ENCODE data around the gene TGFBR3L.
A peak's percentile ranks its signal among the peaks of the same experiment; 100 is the strongest.
"Not testable (repeated sequence)": the region's sequence is repeated elsewhere in the genome, so short reads cannot be mapped to it uniquely, and the experiment has no call there.

TGFBR3L gene

GRCh38 chr19:7928334-7928706 is 13.7 kb downstream of the TGFBR3L start:
- no peak for DNase-seq

DNA sequence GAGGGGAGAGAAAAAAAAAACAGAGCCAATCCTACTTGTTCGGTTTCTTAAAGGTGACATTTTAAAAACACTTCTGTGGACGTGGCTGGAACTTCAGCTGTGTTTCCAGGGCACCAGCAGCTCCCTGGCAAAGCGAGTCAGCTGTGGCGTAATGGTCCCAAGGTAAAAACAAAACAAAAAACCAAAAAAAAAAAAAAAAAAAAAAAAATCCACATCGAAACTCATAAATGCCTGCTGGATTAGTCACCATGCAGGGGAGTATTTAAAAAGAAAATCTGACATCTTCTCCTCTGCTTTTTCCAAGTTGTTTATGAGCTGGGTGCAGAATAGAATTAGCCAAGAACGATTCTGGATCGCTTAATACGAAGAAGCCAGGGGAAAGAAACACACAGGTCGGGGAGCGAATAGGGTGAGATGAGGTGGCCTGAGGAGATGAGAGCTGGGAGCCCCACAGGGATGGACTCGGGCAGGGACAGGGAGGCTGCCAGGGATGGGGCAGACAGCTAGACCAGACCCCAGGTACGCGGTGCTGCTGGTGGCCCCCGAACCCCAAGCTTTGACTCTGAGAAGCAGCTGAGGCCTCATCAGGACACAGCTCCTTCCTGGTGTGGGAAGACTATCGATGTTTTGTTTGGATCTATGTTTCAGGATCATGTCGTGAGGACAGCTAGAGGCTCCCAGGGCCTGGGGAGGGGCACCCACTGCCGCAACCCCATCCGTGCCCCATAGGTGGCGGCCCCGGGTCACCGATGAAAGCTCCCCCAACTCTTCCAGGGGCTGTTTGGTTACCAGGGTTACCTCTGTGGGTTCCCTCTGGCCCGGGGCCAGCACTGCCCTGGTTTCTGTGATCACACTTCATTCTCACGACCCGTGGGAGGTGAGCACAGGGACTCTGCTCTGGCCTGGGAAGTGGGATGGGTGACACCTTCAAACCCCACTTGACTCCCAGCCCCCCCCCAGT is 14.4 kb downstream of the TGFBR3L start:
- no peak for DNase-seq

GRCh38 chr19:7930030-7930429 is 15.4 kb downstream of the TGFBR3L start:
- not testable (repeated sequence) for DNase-seq

GRCh38 chr19:7930765-7931164 is 16.1 kb downstream of the TGFBR3L start:
- no peak for DNase-seq

- DNase-seq = no peak
These were observed 16.8 kb downstream of the TGFBR3L start for GRCh38 chr19:7931221-7932061.

GRCh38 chr19:7932276-7932929 is 17.8 kb downstream of the TGFBR3L start:
- DNase-seq = no peak

GRCh38 chr19:7932930-7933300 is 18.3 kb downstream of the TGFBR3L start:
- DNase-seq = no peak

DNA sequence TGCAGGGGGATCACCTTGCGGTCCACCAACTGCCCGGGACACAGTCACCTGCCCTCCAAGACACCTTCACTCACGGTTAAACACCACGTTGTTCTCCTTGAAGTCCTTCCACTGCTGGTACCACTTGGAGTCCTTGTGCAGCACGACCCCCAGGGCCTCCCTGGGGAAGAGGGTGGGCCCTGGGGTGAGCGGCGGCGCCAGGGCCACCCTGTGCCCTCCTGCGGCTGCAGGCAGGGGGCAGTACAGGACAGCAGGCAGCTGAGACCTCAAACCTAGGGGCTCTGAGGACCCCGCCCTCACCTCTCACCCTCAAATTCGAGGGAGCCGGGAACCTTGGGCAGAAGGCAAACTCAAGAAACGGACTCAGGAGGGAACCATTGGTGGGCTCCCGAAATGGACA is 18.8 kb downstream of the TGFBR3L start:
- DNase-seq = no peak

- DNase-seq = no peak
These were observed 19.4 kb downstream of the TGFBR3L start for GRCh38 chr19:7933828-7934725.

GRCh38 chr19:7934766-7935165 is 20.1 kb downstream of the TGFBR3L start:
- no peak for DNase-seq

- no peak for DNase-seq
These were observed 26.2 kb downstream of the TGFBR3L start for GRCh38 chr19:7940841-7941240.

GRCh38 chr19:7941895-7942596 is 27.4 kb downstream of the TGFBR3L start:
- DNase-seq = no peak

GRCh38 chr19:7942981-7943443 is 28.4 kb downstream of the TGFBR3L start:
- no peak for DNase-seq

DNA sequence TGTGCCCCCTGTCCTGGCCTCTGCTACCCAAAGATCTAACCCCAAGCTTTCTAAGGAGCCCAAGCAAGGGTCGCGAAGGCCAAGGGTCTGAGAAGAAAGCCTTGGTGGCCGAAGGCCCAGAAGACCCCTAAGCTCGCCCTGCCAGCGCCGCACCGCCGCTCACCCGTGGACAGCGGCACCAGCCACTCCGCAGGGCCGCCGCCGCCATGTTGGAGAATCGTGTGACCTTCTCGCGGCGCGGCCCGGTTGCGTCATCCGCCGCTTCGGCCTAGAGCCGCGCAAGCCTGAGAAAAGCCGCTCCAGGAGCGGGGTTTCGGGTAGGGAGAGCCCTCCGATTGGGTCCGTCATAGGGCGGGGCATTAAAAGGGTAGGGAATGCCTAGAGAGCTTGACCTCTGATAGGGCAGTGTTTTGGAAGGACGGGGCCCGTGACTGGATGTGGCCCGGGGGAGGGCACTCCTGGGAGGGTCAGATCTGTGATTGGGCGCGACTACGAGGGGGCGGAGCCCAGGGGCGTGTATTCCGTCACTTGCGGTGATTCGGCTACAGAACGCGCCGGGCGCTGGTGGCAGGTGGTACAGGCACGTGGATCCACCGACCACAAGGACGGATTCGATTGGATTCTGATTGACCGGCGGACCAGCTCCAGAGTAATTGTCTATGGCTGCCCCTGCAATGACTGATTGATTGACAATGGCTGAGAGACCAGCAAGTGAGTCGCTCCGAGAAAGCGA is 29.0 kb downstream of the TGFBR3L start, which contains the start of gene TIMM44:
Gene TIMM44 (minus strand): TSS at position 223 of the 733 bp plus-strand sequence. CDS start 15 bp downstream, at position 208.
- DNase-seq = peak; percentile 93

DNA sequence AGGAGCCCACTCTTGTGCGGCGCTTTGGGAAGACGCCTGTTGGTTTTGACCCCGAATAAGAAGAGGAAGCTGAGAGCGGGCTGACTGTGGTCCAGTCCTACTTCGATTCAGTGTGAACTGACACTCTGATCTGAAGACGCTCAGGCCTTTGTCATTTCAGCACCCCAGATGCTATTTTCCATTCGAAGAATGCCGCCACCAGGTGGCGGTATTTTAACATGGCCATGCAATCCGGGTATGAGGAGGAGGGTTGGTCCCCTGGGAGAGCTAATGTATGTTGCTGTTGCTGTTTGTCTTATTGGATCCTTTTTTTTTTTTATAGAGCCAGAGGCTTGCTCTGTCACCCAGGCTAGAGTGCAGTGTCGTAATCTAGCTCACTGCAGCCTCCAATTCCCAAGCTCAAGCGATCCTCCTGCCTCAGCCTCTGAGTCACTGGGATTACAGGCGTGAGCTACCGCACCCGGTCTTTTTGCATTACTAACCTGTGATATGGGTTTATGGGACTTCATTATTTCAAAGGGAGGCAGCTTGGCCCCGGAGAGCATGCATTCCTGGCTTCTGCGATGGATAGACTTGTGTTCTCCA is 29.6 kb downstream of the TGFBR3L start:
- no peak for DNase-seq

DNA sequence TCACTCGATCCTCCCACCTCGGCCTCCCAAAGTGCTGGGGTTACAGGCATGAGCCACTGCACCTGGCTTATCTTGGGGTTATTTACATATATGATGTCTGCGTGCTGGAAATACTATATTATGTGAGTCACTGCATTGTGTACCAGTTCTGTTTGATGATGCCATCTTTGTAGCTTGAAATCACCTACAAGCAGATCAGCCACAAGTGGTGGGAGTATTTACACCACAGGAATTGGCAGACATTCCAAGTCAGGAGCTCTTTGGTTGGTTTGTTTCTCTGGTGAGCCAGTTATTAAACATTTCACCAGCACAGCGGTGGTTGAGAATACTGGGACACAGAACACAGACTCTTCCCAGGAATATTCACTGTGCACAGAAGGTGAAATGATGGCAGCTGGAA is 33.3 kb downstream of the TGFBR3L start:
- no peak for DNase-seq

- DNase-seq = no peak
These were observed 38.4 kb downstream of the TGFBR3L start for GRCh38 chr19:7953060-7953459.

DNA sequence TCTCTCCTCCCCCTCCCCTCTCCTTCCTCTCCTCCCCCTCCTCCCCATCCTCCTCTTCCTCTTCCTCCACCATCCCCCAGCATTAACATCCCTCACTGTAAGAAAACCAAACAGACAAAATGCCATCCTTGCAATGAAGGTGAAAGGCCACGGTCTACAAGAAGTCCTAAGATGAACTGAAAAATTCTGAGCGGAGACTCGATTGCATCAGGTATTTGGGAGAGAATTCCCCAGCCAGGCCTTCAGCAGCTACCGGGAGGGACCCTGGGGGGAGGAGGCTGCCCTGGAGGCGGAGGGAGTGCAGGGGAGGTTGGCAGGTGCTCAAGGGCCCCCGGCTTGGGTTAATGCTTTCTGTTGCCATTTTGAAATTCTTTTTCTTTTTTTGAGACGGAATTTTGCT is 38.9 kb downstream of the TGFBR3L start:
- DNase-seq = no peak

- no peak for DNase-seq
These were observed 41.1 kb downstream of the TGFBR3L start for GRCh38 chr19:7955696-7956095.

DNA sequence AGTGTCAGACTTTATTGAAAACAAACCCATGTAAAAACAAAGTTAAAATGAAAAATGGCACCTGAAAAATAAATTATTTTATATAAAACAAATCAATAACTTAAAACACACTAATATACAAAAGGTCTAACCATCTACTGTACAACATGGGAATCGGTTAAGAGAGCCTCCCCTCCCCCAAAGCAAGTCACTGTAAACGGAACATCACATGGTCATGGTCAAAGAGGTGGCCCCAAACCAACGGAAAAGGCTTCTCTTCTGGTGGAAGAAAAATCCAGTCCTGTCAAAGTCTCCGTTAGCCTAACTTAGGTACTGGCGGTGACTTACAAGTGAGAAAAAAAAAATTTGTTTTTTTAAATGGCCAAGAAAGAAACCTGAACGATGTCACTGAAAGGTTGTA is 44.6 kb downstream of the TGFBR3L start:
- no peak for DNase-seq

Data from right kidney (tissue), 1 donor.